SK-N-SH (cell line): ENCODE measurements around the gene LTBR.

Experiments used
- CHD2 ChIP-seq: fragments of 150-350 bp; IDR thresholded peaks from 2 replicates; pipeline ENCODE4 v1.6.1; 2018; ENCODE audit warnings: low read length; ENCODE audit not compliant: partially characterized antibody
- CTCF ChIP-seq: fragments of 200-600 bp; sonication (generic); IDR thresholded peaks from 2 replicates; pipeline ENCODE4 v1.6.1; 2017; ENCODE audit warnings: antibody characterized with exemption, mild to moderate bottlenecking, moderate library complexity
- FOSL2 ChIP-seq: IDR thresholded peaks from 2 replicates; pipeline ENCODE4 v1.4.0; 2012; ENCODE audit warnings: low read depth, mild to moderate bottlenecking, moderate library complexity, borderline replicate concordance
- JUND ChIP-seq: IDR thresholded peaks from 2 replicates; pipeline ENCODE4 v1.4.0; 2012
- MEF2A ChIP-seq: IDR thresholded peaks from 2 replicates; pipeline ENCODE4 v1.4.0; 2012; ENCODE audit warnings: low read depth, borderline replicate concordance
- POLR2AphosphoS5 ChIP-seq: IDR thresholded peaks from 2 replicates; pipeline ENCODE4 v1.6.1; 2012; ENCODE audit warnings: low read depth, low read length
- RAD21 ChIP-seq: IDR thresholded peaks from 2 replicates; pipeline ENCODE4 v1.6.1; 2012; ENCODE audit warnings: mild to moderate bottlenecking, low read length
- RCOR1 ChIP-seq: fragments of 150-350 bp; IDR thresholded peaks from 2 replicates; pipeline ENCODE4 v1.6.1; 2017; ENCODE audit warnings: antibody characterized with exemption, low read length
- REST ChIP-seq: IDR thresholded peaks from 2 replicates; pipeline ENCODE4 v1.6.1; 2012; ENCODE audit warnings: mild to moderate bottlenecking, low read depth, low read length, moderate library complexity
- RXRA ChIP-seq: IDR thresholded peaks from 2 replicates; pipeline ENCODE4 v1.4.0; 2012; ENCODE audit warnings: low read depth, mild to moderate bottlenecking, borderline replicate concordance
- SIN3A ChIP-seq: IDR thresholded peaks from 2 replicates; pipeline ENCODE4 v1.6.1; 2012; ENCODE audit warnings: low read depth, mild to moderate bottlenecking, low read length, moderate library complexity, borderline replicate concordance
- SMC3 ChIP-seq: IDR thresholded peaks from 2 replicates; pipeline ENCODE4 v1.6.1; 2012; ENCODE audit warnings: low read depth, low read length, improper control_type of control experiment
- TF ChIP-seq, protein P1 (sequence below): fragments of 150-350 bp; IDR thresholded peaks from 2 replicates; pipeline ENCODE4 v1.6.1; 2017; ENCODE audit warnings: antibody characterized with exemption, low read length, low read depth, borderline replicate concordance

- TF ChIP-seq REST = no peak
- no peak for TF ChIP-seq CTCF
- TF ChIP-seq POLR2AphosphoS5 = no peak
- no peak for TF ChIP-seq CHD2
- TF ChIP-seq RXRA = no peak
- no peak for TF ChIP-seq RCOR1
- TF ChIP-seq FOSL2 = no peak
- TF ChIP-seq JUND = no peak
- TF ChIP-seq SIN3A = no peak
- TF ChIP-seq MEF2A = no peak
- TF ChIP-seq, protein P1, sequence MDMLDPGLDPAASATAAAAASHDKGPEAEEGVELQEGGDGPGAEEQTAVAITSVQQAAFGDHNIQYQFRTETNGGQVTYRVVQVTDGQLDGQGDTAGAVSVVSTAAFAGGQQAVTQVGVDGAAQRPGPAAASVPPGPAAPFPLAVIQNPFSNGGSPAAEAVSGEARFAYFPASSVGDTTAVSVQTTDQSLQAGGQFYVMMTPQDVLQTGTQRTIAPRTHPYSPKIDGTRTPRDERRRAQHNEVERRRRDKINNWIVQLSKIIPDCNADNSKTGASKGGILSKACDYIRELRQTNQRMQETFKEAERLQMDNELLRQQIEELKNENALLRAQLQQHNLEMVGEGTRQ = no peak
- TF ChIP-seq RAD21 = no peak
- no peak for TF ChIP-seq SMC3
Observed at GRCh38 chr12:6360578-6361490, 23.1 kb upstream of the LTBR start.
